Skeletal muscle cell (primary cell): ENCODE measurements around the gene SLC24A3.

Experiments
- DNase-seq: peaks from one replicate; pipeline ENCODE4 v3.0.0-alpha.2; 2010; ENCODE audit warnings: low read depth
- H3K4me3 ChIP-seq: 2 replicates; pipeline ENCODE4 v1.5.1; 2011; ENCODE audit warnings: low read depth, mild to moderate bottlenecking, control low read depth, low read length, moderate library complexity

The SLC24A3 gene

GRCh38 chr20:19589787-19590362, 377.4 kb downstream of the SLC24A3 start:
- H3K4me3 ChIP-seq, result no peak overlapping the region
- no peak for DNase-seq

- no peak overlapping the region for H3K4me3 ChIP-seq
Observed at GRCh38 chr20:19590382-19590781, 377.9 kb downstream of the SLC24A3 start.

DNA sequence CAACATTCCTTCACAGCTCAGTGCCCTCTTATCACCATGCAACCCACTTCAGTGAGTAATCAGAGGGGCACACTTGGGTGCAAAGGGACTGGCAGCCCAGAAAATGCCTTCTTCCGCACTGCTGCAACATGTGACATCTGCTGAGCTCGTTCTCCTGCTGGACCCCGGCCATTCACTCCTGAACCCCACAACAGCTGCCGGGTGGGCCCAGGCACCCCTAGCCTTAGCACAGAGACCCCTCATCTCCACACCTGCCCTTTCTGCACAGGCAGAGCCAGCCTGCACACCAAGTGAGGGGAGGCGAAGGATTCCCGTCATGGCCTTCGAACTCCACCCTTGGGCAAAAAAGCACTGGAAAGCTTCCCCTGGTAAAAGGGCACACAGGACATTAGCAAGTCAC, 381.3 kb downstream of the SLC24A3 start:
- no peak for DNase-seq
- no peak overlapping the region for H3K4me3 ChIP-seq

More at GRCh38 chr20:19590382-19590781, 377.9 kb downstream of the SLC24A3 start:
- no peak for DNase-seq

- no peak overlapping the region for H3K4me3 ChIP-seq
- DNase-seq, result no peak
Observed at GRCh38 chr20:19594896-19595295, 382.5 kb downstream of the SLC24A3 start.

GRCh38 chr20:19598117-19598850, 385.8 kb downstream of the SLC24A3 start:
- DNase-seq, result no peak
- H3K4me3 ChIP-seq, result no peak overlapping the region

- no peak overlapping the region for H3K4me3 ChIP-seq
- no peak for DNase-seq
Observed at GRCh38 chr20:19599200-19599599, 386.8 kb downstream of the SLC24A3 start.

DNA sequence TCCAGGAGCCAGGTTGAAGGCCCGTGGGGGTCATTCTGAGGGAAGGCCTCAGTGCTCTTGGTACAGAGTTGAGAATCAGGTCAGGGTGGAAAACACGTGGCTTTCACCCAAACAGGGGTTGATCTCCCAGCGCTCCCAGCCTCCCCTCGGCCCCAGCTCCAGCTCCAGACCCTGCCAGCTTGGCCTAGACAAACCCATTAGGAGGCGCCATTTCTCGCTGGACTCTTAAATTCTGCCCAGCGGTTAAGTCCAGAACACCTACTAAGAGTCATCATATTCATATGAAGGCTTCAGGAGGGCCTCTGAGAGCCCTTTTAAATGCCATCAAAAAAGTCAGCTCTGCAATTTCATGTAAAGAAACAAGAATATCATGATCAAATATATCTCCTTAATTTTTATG, 387.6 kb downstream of the SLC24A3 start:
- DNase-seq, result no peak
- no peak overlapping the region for H3K4me3 ChIP-seq

- no peak for DNase-seq
- no peak overlapping the region for H3K4me3 ChIP-seq
Observed at GRCh38 chr20:19601126-19601810, 388.8 kb downstream of the SLC24A3 start.

DNA sequence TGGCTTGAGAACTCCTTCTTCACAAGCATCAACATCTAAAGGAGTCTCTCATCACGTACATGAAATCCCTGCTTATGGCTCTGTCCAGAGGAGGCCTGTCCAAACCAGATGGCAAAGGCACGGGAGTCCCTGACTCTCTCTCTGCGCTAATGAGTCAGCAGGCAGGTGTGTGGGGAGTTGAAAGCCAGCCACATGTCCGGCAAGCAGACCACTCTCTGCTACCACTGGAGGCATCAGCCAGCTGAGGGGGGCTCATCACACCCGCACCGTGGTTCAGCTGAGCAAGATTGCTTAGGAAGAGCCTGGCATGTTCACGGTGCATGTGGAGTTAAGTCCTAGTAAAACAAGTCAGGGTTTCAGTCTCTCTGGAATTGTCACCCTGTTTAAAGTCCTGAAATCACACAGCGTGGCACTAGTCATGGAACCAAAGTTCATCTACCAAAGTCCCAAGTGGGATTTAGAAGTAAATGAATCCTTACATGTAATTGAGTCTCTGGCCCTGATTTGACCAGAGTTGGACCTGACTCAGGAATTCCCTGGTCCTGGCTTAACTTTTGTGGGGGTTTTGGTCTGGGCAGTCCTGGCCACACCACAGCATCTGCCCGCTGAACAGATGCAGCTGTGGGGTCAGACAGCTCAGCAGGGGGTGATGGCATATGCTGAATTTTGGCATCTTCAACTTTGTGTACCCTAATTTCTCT, 390.4 kb downstream of the SLC24A3 start:
- DNase-seq, result no peak

DNA sequence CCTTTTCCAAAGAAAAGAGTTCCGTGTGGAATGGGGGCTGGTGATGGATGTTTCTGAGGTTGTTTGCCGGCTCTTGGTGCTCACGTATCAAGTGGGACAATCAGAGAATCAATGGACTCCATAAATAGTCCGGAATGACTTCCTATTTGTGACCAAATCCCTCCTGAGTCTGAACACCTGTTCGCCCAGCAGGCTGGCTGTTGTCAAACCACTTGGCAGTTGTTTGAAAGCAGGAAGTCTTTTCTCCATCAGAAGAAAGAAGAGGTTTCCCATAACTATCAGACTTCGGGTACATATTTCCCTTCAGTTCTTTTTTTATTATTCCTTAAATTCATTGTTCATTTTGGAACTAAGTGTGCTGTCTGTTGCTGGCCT, 390.9 kb downstream of the SLC24A3 start:
- H3K4me3 ChIP-seq, result no peak overlapping the region
- no peak for DNase-seq

More for the DNA sequence above, 390.4 kb downstream of the SLC24A3 start:
- H3K4me3 ChIP-seq, result no peak overlapping the region

DNA sequence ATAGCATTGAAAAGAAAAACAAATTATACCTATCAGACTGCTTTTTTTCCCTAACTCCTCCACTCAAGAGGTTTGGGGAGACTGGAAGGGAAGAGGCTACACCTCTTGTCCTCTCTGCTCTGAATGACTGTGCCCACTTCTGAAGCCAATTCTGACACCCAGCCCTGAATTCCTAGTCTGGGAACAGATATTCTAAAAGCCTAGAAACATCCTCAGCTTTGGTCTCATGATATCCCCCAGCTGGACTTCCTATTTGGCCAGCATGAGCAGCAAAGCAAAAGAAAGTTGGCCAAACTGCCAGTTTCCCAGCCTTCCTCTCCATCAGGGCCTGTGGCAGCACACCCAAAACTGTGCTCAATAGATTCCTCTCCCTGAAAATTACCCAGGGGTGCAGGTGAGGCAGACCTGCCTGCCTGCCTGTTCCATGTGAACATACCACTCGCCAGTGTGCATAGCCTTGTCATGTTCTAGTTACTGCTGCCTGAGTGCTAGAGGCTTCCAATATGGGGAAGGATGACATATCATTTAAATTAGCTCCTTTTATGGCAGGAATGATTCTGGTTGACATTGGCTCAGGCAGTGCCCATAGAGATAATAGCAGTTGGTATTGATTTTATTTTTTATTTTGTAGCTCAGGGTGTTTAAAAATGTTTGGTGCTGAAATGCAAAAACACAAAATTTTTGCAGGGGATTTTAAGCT, 393.5 kb downstream of the SLC24A3 start:
- no peak for DNase-seq
- no peak overlapping the region for H3K4me3 ChIP-seq

- DNase-seq, result no peak
- H3K4me3 ChIP-seq, result no peak overlapping the region
Observed at GRCh38 chr20:19609642-19610223, 397.3 kb downstream of the SLC24A3 start.

DNA sequence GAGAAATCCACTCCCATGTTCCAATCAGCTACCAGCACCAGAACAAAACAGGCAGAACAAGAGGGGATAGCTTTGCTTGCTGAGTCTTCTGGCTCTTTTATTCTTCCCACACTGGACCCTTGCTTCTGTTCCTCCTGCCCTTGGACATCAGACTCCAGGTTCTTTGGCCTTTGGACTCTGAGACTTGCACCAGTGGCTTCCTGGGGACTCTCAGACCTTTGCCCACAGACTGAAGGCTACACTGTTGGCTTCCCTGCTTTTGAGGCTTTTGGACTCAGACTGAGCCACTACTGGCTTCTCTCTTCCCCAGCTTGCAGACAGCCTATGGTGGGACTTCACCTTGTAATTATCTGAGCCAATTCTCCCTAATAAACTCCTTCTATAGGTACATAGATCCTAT, 403.2 kb downstream of the SLC24A3 start:
- no peak overlapping the region for H3K4me3 ChIP-seq
- DNase-seq, result no peak

DNA sequence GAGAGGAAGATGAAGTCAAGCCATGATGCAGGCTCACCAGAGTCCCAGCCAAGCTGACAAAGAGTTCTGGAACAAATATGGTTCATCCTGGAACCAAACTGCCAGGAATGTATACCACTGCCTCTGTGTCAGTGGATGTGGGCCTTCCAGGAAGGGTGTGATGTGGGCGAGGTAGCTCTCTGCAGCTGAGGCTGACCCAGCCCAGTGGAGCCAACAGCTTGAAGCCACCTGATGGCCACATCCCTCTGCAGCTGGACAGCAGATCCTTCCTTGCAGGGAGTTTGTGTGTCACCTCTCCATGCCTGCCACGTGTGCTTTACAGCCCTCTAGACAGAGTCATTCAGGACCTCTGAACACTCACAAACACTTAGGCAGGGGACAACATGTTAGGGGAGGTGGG, 403.6 kb downstream of the SLC24A3 start:
- no peak overlapping the region for H3K4me3 ChIP-seq
- no peak for DNase-seq

GRCh38 chr20:19616620-19617019, 404.2 kb downstream of the SLC24A3 start:
- no peak overlapping the region for H3K4me3 ChIP-seq
- DNase-seq, result no peak

DNA sequence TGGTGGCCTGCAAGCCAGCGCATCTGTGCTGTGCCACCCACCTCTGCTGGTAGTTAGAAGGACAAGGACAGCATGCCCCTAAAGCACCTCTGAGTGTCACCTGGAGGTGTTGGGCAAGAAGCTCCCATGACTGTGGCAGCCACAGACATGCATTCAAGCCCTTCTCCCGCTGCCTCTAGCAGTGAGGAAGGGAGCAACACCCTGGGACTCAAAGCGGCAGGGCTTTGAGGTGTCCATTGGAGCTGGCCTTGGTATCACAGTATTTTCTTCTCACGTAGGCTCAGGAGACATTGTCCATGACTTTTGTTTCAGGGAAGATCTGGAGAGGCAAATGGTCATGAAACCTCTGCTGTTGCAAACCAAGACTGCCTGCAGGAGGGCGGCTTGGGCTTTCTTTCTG, 404.8 kb downstream of the SLC24A3 start:
- no peak overlapping the region for H3K4me3 ChIP-seq
- no peak for DNase-seq

DNA sequence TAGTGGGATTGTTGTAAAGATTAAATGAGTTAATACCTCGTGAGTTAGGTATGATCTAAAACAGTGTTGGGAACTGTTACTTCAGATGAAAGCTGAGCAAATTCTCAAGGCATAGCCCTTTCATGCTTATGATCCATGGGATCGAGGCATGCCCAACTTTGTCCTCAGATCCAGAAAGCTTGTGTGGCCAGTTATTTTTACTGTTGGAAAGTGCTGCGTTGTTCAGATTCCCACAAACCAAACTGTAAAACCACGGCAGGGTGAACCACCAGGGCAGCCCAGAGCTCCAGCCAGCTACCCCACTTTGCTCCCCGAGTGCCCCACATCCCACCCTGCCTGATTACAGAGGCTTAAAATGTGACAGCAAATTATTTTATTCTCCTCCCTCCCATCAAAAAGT, 406.3 kb downstream of the SLC24A3 start:
- H3K4me3 ChIP-seq, result no peak overlapping the region
- DNase-seq, result no peak

DNA sequence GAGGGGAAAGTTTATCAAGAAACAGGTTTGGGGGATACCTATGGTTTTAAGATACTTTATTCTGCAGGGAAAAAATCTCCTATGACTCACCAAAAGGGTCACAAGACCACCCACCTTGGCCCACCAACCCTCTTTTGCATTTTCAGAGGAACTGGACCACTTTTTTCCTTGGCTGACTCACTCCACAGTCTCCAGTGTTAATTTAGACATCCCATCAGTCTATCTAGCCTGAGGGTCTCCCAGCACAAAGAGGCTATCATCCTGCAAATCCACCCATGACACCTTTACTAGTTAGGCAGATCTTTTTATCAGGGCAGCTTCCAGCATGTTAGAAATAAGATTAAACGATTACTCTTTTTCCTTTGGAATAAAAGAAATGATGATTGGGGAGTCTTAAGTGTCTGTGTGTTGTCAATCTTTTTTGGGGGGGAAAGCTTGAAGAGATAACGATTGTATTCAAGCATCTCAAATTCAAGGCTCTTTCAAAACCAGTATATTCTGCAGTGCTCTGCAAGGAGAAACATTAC, 407.5 kb downstream of the SLC24A3 start:
- no peak for DNase-seq
- H3K4me3 ChIP-seq, result no peak overlapping the region

DNA sequence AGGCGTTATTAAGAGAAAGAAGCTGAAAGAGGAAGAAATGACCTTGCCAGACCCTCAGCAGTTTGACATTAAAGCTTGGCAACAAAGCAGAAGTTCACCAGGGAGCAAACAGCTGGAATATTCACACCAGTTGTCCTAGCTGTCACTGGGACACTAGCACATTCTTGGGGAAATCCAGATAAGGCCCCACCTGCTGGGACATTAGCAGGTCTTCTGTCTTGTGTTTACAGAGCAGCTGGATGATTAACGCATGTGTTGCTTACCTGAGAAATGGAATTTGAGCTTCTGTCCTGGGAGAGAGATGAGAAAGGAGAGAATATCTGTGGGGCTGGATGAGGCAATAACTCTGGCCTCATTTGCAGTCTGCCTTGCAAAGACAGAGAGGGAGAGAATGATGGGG, 408.0 kb downstream of the SLC24A3 start:
- DNase-seq, result no peak
- H3K4me3 ChIP-seq, result no peak overlapping the region
